ENCODE results near the gene KCNK3. TPM values are rescaled to one million over a fixed set of nuclear protein-coding genes. Genes with fewer than 3 reads are reported as not detected.

Gene KCNK3
- total RNA-seq, 1 donor from 2014 or later: 6.6 TPM

- H3K27ac Mint-ChIP-seq: no peak overlapping the region
- H3K9me3 Mint-ChIP-seq: no peaks in the 10 kb centered on the region
- TF ChIP-seq CTCF (IDR thresholded peaks at IDR 0.05; ENCODE audit: unreplicated experiment): no peak
- H3K27me3 Mint-ChIP-seq (ENCODE audit: low read depth): peaks cover 42% of the 10 kb centered on the region
- peak in 1 of 2 experiments; percentile 43 for DNase-seq (ENCODE audit: low spot score in 2 of 2, unreplicated experiment in 2 of 2)
- H3K4me1 Mint-ChIP-seq: peaks cover 14% of the 10 kb centered on the region
- H3K4me3 Mint-ChIP-seq: peak overlapping the region; percentile 57
- H3K36me3 Mint-ChIP-seq: no peaks in the 10 kb centered on the region
These were observed 651 bp downstream of the KCNK3 start for GRCh38 chr2:26692897-26693849.

GRCh38 chr2:26694001-26694400 lies 1.5 kb downstream of the KCNK3 start:
- Mint-ChIP-seq H3K36me3 (no peaks in the 10 kb centered on the region), H3K4me1 (peaks cover 14% of the 10 kb centered on the region), H3K4me3 (peak overlapping the region; percentile 57), H3K9me3 (no peaks in the 10 kb centered on the region), H3K27ac (no peak overlapping the region), H3K27me3 (ENCODE audit: low read depth) (peaks cover 42% of the 10 kb centered on the region)
- DNase-seq (ENCODE audit: low spot score in 2 of 2, unreplicated experiment in 2 of 2): no peak
- no peak for TF ChIP-seq CTCF (IDR thresholded peaks at IDR 0.05; ENCODE audit: unreplicated experiment)

DNA sequence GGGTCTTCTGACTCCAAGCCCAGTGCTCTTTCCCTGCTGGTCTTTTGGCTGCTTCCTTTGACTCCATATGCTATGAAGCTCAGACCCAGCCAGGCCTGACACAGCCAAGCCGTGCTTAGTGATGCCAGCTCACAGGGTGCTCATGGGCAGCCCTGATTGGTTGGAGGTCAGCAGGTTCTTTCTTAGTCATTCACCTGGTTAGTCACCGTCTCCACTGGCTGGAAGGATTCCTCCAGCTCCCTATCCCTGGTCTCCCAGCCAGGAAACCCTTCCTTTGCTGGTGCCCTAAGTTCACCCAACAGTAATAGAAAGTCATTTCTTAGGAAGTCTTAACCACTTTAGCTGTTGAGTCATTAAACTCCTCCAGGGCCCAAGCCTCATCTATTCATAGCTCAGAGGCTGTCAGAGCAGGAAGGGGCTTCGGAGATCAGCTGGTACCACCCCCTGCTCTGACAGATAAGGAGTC lies 3.9 kb downstream of the KCNK3 start:
- no peak overlapping the region for H3K4me3 Mint-ChIP-seq
- no peak for TF ChIP-seq CTCF (IDR thresholded peaks at IDR 0.05; ENCODE audit: unreplicated experiment)
- peaks cover 18% of the 10 kb centered on the region for H3K4me1 Mint-ChIP-seq
- no peak for DNase-seq (ENCODE audit: low spot score in 2 of 2, unreplicated experiment in 2 of 2)
- no peaks in the 10 kb centered on the region for H3K36me3 Mint-ChIP-seq
- no peaks in the 10 kb centered on the region for H3K9me3 Mint-ChIP-seq
- H3K27ac Mint-ChIP-seq: no peak overlapping the region
- peaks cover 45% of the 10 kb centered on the region for H3K27me3 Mint-ChIP-seq (ENCODE audit: low read depth)

DNA sequence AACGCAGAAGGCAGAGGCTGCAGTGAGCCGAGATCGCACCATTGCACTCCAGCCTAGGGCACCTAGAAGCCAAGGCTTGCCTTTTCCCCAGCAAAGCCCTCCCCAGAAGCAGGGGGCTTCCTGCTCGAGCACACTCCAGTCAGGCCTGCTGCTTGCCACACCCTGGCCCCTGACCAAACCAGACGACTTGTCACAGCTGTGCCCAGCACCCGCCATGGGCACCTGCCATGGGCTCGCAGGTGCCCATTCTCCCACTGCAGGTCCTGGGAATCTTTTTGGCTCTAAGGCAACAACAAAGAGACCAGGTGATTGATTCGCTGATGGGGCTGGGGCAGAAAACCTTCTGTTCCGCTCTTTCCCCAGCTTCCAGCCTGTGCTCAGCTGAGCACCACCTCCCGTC lies 4.9 kb downstream of the KCNK3 start:
- Mint-ChIP-seq H3K27ac (no peak overlapping the region), H3K27me3 (ENCODE audit: low read depth) (peaks cover 43% of the 10 kb centered on the region), H3K4me3 (no peak overlapping the region), H3K4me1 (peaks cover 25% of the 10 kb centered on the region), H3K36me3 (no peaks in the 10 kb centered on the region), H3K9me3 (no peaks in the 10 kb centered on the region)
- TF ChIP-seq CTCF (IDR thresholded peaks at IDR 0.05; ENCODE audit: unreplicated experiment): no peak
- no peak for DNase-seq (ENCODE audit: low spot score in 2 of 2, unreplicated experiment in 2 of 2)

DNA sequence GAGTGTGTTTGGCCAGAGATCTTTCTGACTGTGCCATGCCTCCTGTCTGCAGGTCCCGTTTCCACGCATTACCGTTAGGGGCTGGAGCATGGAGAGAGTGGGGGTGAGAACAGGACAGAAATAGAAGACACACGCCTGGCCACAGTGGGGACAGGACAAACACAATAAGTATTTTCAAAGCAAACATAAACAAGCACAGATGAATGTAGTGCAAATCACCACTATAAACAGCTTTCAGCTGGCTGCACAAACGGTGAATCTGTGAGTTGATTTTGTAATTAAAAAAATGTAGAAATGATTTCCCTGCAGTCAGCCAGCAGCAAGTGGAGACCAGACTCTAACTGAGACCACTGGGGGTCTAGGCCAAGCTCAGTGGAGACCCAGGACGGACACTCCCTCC lies 6.8 kb downstream of the KCNK3 start:
- Mint-ChIP-seq H3K9me3 (no peaks in the 10 kb centered on the region), H3K36me3 (no peaks in the 10 kb centered on the region), H3K27me3 (ENCODE audit: low read depth) (peaks cover 31% of the 10 kb centered on the region), H3K27ac (no peak overlapping the region), H3K4me1 (peaks cover 16% of the 10 kb centered on the region), H3K4me3 (no peak overlapping the region)
- DNase-seq (ENCODE audit: low spot score in 2 of 2, unreplicated experiment in 2 of 2): no peak
- no peak for TF ChIP-seq CTCF (IDR thresholded peaks at IDR 0.05; ENCODE audit: unreplicated experiment)
